Stimulated activated CD4-positive, alpha-beta T cell treated with anti-CD3 and anti-CD28 coated beads, TNF-alpha, amount 100 ng/mL, for 24 hours (primary cell): ENCODE measurements around the gene PHLDA3.
"Not testable (repeated sequence)": the region's sequence is repeated elsewhere in the genome, so short reads cannot be mapped to it uniquely, and the experiment has no call there.

ENCODE experiments used
- DNase-seq, 3 experiments: peaks; one replicate each; pipeline ENCODE4 v3.0.0-alpha.2; 2020; ENCODE audit warnings: low read depth in 3 of 3

The PHLDA3 gene

GRCh38 chr1:201503397-201504176, 34.6 kb upstream of the PHLDA3 start:
- DNase-seq = no peak

- DNase-seq = no peak
Observed at GRCh38 chr1:201502511-201502857, 33.5 kb upstream of the PHLDA3 start.

GRCh38 chr1:201501812-201502510, 33.0 kb upstream of the PHLDA3 start:
- no peak for DNase-seq

GRCh38 chr1:201501144-201501543, 32.2 kb upstream of the PHLDA3 start:
- no peak for DNase-seq

- DNase-seq = no peak
Observed at GRCh38 chr1:201500670-201501120, 31.7 kb upstream of the PHLDA3 start.

GRCh38 chr1:201499795-201500669, 31.0 kb upstream of the PHLDA3 start:
- no peak for DNase-seq

- no peak for DNase-seq
Observed at GRCh38 chr1:201499191-201499590, 30.2 kb upstream of the PHLDA3 start.

- DNase-seq = no peak
Observed at GRCh38 chr1:201498621-201499020, 29.6 kb upstream of the PHLDA3 start.

- DNase-seq = no peak
Observed at GRCh38 chr1:201497935-201498509, 29.0 kb upstream of the PHLDA3 start.

GRCh38 chr1:201496296-201496690, 27.3 kb upstream of the PHLDA3 start:
- no peak for DNase-seq

GRCh38 chr1:201495551-201496295, 26.7 kb upstream of the PHLDA3 start:
- no peak for DNase-seq

- no peak for DNase-seq
Observed at GRCh38 chr1:201493757-201494617, 25.0 kb upstream of the PHLDA3 start.

GRCh38 chr1:201493026-201493656, 24.2 kb upstream of the PHLDA3 start:
- not testable (repeated sequence) for DNase-seq

- DNase-seq = no peak
Observed at GRCh38 chr1:201491896-201492511, 23.0 kb upstream of the PHLDA3 start.

GRCh38 chr1:201490708-201491131, 21.7 kb upstream of the PHLDA3 start:
- no peak for DNase-seq

GRCh38 chr1:201489643-201490261, 20.8 kb upstream of the PHLDA3 start:
- DNase-seq = no peak

- DNase-seq = no peak
Observed at GRCh38 chr1:201488830-201489589, 20.0 kb upstream of the PHLDA3 start.

- DNase-seq = no peak
Observed at GRCh38 chr1:201487742-201488141, 18.8 kb upstream of the PHLDA3 start.
